Upper lobe of left lung (tissue), 6 donors: ENCODE results near the gene CCDC33. TPM values are rescaled to one million over a fixed set of nuclear protein-coding genes. Genes with fewer than 3 reads are reported as not detected.

Experiments used
- ATAC-seq, 2 donors: fragments of 200-7000 bp; cut with Tn5 transposase; one replicate each; pipeline ENCODE4 v1.9.1; 2022; ENCODE audit warnings: mild to moderate bottlenecking in 2 of 2, moderate library complexity in 2 of 2; ENCODE audit not compliant: low FRiP score in 2 of 2
- DNase-seq, 2 donors: peaks; one replicate each; pipeline ENCODE4 v3.0.0-alpha.2; 2019 to 2020
- H3K27ac ChIP-seq, 4 donors: fragments of 200-600 bp; sonication (generic); one replicate each; pipeline ENCODE4 v1.5.1; 2016 to 2019
- H3K27me3 ChIP-seq, 4 donors: fragments of 200-600 bp; sonication (generic); one replicate each; pipeline ENCODE4 v1.5.1; 2017 to 2019
- H3K36me3 ChIP-seq, 4 donors: fragments of 200-600 bp; sonication (generic); one replicate each; pipeline ENCODE4 v1.5.1; 2016 to 2019
- H3K4me1 ChIP-seq, 4 donors: fragments of 200-600 bp; sonication (generic); one replicate each; pipeline ENCODE4 v1.5.1; 2018 to 2019
- H3K4me3 ChIP-seq, 4 donors: fragments of 200-600 bp; sonication (generic); one replicate each; pipeline ENCODE4 v1.5.1; 2017 to 2019; ENCODE audit warnings: mild to moderate bottlenecking in 2 of 4, moderate library complexity in 1 of 4
- H3K9me3 ChIP-seq, 4 donors: fragments of 200-600 bp; sonication (generic); one replicate each; pipeline ENCODE4 v1.5.1; 2018 to 2019
- EP300 ChIP-seq, 4 donors: sonication (generic); formaldehyde crosslinking; IDR thresholded peaks; one replicate each; pipeline ENCODE4 v1.5.1; 2017; ENCODE audit warnings: antibody characterized with exemption in 4 of 4, control low read depth in 2 of 4
- POLR2A ChIP-seq, 4 donors: fragments of 450-650 bp; IDR thresholded peaks; one replicate each; pipeline ENCODE4 v1.5.1; 2016 to 2017; ENCODE audit warnings: antibody characterized with exemption in 4 of 4, mild to moderate bottlenecking in 2 of 4
- POLR2AphosphoS5 ChIP-seq, 2 donors: sonication (generic); formaldehyde crosslinking; IDR thresholded peaks; one replicate each; pipeline ENCODE4 v1.5.1; 2017; ENCODE audit warnings: antibody characterized with exemption in 2 of 2
- WGBS, 2 donors: methylation state at CpG; one replicate each; pipeline ENCODE4 v1.1.5; 2017 to 2018; 5-methylcytosine and 5-hydroxymethylcytosine counted together
- total RNA-seq, 6 donors: library from RNA; depleted of rRNA in 4 of 6; stranded (reverse); fragments of >200 nt in 4 of 6; gene quantifications; one replicate each; pipeline versions ENCODE4 v1.1.0 to v1.2.1, GENCODE V29; 2016 to 2021
- TF ChIP-seq, protein P1 (sequence below), 6 experiments: fragments of 450-650 bp in 4 of 6; fragments of 200-600 bp in 2 of 6; sonication (generic) in 2 of 6; IDR thresholded peaks; one replicate each; pipeline ENCODE4 v1.5.1; 2016 to 2019; ENCODE audit warnings: antibody characterized with exemption in 6 of 6
- donor health status: DM: no; HTN: no; CAD: no; lungs with moderate emphysema.
- donor health status: DM: no; HTN: yes; CAD: no; lungs with severe emphysema.

The CCDC33 gene
- total RNA-seq, 6 donors from 2014 or later: 3.8 to 43.4 (median 4.2) TPM; not detected in 1

GRCh38 chr15:74207652-74208440, 28.3 kb upstream of the CCDC33 start:
- TF ChIP-seq POLR2AphosphoS5 (IDR thresholded peaks at IDR 0.05) (no peak), EP300 (IDR thresholded peaks at IDR 0.05) (no peak), POLR2A (IDR thresholded peaks at IDR 0.05) (no peak)
- TF ChIP-seq, protein P1, sequence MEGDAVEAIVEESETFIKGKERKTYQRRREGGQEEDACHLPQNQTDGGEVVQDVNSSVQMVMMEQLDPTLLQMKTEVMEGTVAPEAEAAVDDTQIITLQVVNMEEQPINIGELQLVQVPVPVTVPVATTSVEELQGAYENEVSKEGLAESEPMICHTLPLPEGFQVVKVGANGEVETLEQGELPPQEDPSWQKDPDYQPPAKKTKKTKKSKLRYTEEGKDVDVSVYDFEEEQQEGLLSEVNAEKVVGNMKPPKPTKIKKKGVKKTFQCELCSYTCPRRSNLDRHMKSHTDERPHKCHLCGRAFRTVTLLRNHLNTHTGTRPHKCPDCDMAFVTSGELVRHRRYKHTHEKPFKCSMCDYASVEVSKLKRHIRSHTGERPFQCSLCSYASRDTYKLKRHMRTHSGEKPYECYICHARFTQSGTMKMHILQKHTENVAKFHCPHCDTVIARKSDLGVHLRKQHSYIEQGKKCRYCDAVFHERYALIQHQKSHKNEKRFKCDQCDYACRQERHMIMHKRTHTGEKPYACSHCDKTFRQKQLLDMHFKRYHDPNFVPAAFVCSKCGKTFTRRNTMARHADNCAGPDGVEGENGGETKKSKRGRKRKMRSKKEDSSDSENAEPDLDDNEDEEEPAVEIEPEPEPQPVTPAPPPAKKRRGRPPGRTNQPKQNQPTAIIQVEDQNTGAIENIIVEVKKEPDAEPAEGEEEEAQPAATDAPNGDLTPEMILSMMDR (IDR thresholded peaks at IDR 0.05): no peak
- H3K4me3 ChIP-seq: no peak overlapping the region
- no peaks in the 10 kb centered on the region for H3K36me3 ChIP-seq
- H3K27ac ChIP-seq: no peak overlapping the region
- 71 to 82% methylated on average over 10 to 16 of the region's 16 CpGs for WGBS, 2 donors
- no peak for ATAC-seq
- no peaks in the 10 kb centered on the region for H3K27me3 ChIP-seq
- no peak for DNase-seq
- H3K4me1 ChIP-seq: peaks cover 0 to 2% (median 0%) of the 10 kb centered on the region in 4 donors
- no peaks in the 10 kb centered on the region for H3K9me3 ChIP-seq

DNA sequence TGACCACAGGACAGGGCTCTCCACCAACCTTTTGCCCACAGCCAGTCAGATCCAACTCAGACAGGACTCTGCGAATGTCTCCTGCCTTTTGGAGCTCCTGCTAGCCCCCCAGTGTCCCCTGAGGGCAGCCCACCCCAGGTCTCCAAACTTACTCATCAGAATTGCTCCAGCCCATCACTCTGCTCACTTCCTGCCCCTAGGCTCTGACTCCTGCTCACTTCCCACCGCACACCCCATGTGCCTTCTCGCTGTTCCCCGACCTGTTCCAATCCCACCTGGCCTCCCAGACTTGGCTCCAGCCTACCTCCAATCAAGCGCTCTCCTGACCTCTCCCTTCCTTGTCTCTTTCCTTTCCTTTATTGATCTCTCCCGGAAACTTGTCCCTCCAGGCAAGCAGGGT, 27.6 kb upstream of the CCDC33 start:
- no peak for ATAC-seq
- no peak overlapping the region for H3K4me3 ChIP-seq
- no peaks in the 10 kb centered on the region for H3K36me3 ChIP-seq
- H3K4me1 ChIP-seq: no peaks in the 10 kb centered on the region
- H3K9me3 ChIP-seq: no peaks in the 10 kb centered on the region
- no peak for DNase-seq
- no peak overlapping the region for H3K27ac ChIP-seq
- H3K27me3 ChIP-seq: no peaks in the 10 kb centered on the region
- no peak for TF ChIP-seq EP300 (IDR thresholded peaks at IDR 0.05)
- TF ChIP-seq, protein P1 (IDR thresholded peaks at IDR 0.05): no peak
- TF ChIP-seq POLR2A (IDR thresholded peaks at IDR 0.05): no peak
- TF ChIP-seq POLR2AphosphoS5 (IDR thresholded peaks at IDR 0.05): no peak
- 74 to 87% methylated on average over 6 of the region's 6 CpGs for WGBS, 2 donors

DNA sequence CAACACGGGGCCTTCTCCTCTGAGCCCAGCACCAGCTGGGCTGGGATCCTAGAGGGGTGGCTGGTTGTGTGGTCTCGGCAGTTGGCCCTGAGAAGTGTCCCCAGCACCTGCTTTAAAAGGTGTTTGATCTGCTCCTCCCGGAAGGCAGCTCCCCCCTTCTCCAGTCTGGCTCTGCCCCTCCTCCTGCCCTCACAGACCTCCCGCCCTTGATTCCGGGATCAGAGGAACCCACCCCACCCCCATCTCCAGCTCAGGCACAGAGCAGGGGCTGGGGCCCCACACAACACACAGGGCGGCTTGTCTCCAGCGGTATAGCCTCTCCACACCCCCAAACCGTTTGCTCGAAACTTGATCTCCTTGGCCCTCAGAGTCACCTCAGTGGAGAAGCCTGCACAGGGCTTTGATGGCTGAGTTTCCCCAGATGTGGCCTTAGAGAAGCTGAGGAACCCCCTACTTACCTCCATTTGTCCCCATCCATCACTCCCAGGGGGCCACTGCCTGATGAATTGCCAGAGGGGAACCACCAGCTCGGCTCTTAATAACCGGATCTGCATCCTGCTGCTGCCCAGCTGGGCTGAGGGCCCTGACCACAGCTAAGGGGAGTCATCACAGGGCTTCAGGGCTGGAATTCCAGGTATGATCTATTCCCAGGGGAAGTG, 27.1 kb upstream of the CCDC33 start:
- WGBS, 2 donors: 58 to 60% methylated on average over 11 of the region's 11 CpGs

DNA sequence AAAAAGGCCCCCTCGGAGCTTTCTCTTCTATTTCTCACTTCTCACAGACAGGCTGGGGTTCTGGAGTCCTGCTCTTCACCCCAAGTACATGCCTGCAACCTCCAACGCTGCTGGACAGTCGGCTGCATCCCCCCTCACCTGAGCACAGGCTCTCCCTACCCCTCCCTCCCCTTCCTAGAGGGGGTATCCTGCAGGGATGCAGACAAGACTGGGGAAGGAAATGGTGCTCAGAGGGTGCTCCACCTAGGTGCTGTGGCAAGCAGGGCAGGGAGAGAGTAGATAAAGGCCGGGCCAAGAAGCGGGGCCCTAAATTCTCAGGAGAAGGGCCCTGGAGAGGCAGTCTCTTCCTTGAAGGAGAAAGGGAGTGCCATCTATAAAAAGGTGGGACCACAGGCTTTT, 26.6 kb upstream of the CCDC33 start:
- Histone ChIP-seq H3K27me3 (no peaks in the 10 kb centered on the region), H3K27ac (no peak overlapping the region), H3K4me3 (no peak overlapping the region), H3K9me3 (no peaks in the 10 kb centered on the region), H3K4me1 (peaks cover 0 to 2% (median 0%) of the 10 kb centered on the region in 4 donors), H3K36me3 (no peaks in the 10 kb centered on the region)
- ATAC-seq: no peak
- no peak for TF ChIP-seq EP300 (IDR thresholded peaks at IDR 0.05)
- 81 to 88% methylated on average over 3 to 5 of the region's 5 CpGs for WGBS, 2 donors
- no peak for DNase-seq

More for the DNA sequence above, 27.1 kb upstream of the CCDC33 start:
- ATAC-seq (no peak), DNase-seq (no peak)
- Histone ChIP-seq H3K27ac (no peak overlapping the region), H3K27me3 (no peaks in the 10 kb centered on the region), H3K4me1 (no peaks in the 10 kb centered on the region), H3K4me3 (no peak overlapping the region), H3K36me3 (no peaks in the 10 kb centered on the region), H3K9me3 (no peaks in the 10 kb centered on the region)
- TF ChIP-seq POLR2A (IDR thresholded peaks at IDR 0.05): no peak
- TF ChIP-seq, protein P1 (IDR thresholded peaks at IDR 0.05): no peak
- no peak for TF ChIP-seq EP300 (IDR thresholded peaks at IDR 0.05)
- TF ChIP-seq POLR2AphosphoS5 (IDR thresholded peaks at IDR 0.05): no peak

DNA sequence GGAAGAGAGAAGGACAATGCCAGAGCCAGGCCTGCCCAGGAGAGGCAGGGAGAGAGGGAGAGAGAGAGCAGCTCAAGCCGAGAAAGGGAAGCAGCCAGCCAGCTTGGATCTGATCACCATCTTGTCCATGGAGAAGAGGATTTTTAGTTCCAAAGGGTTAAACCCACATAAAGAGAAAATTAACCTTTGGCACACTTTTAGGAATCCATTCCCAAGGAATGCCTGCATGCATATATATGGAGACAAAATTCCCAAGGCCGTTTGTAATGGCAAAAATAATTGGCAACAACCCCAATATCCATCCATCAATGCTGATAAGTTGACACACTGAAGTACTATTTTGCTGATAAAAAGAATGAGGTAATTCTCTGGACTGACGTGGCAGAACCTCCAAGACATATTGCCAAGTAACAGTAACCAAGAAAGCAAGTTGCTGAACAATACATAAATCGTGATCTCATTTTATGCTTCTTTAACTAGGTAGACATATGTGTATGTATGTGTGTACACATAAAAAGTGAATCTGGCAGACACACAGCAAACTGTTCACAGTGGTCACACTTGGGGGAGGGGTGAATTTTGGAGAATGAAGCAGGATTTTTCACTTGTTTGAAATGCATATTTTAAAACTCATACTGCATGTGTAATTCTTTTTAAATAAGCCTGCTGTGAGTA, 26.0 kb upstream of the CCDC33 start:
- Histone ChIP-seq H3K4me3 (no peak overlapping the region), H3K9me3 (no peaks in the 10 kb centered on the region), H3K36me3 (no peaks in the 10 kb centered on the region), H3K27me3 (no peaks in the 10 kb centered on the region), H3K27ac (no peak overlapping the region), H3K4me1 (peaks cover 0 to 6% (median 2%) of the 10 kb centered on the region in 4 donors)
- ATAC-seq: peak in 1 of 2 donors; percentile 54
- 36 to 44% methylated on average over 4 of the region's 4 CpGs for WGBS, 2 donors
- TF ChIP-seq POLR2AphosphoS5 (IDR thresholded peaks at IDR 0.05) (no peak), POLR2A (IDR thresholded peaks at IDR 0.05) (no peak), EP300 (IDR thresholded peaks at IDR 0.05) (no peak)
- TF ChIP-seq, protein P1 (IDR thresholded peaks at IDR 0.05): no peak
- DNase-seq: no peak
